ENCODE results near the gene SEPTIN3. TPM values are rescaled to one million over a fixed set of nuclear protein-coding genes. Genes with fewer than 3 reads are reported as not detected.

SEPTIN3 gene
- total and polyA plus RNA-seq, 8 donors = 0.61 to 1.4 (median 0.72) TPM; not detected in 3

DNA sequence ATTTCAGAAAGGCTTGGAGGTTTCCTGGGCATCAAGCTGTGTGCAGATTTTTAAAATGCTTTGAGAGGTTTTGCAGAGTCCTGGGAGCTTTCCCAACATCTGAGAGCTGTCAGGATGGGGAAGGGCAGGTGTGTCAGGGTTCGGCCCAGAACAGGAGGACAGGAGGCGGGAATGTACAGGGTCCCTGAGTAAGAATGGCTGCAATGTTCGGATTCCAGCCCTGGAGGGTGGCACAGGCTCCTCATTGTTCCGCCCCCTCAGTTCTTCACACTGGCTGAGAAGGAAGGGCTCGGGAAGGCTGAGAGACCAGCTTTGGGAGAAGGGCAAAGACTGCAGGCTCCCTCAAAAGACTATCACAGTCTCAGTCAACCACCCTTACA lies 5.1 kb upstream of the SEPTIN3 start:
- H3K36me3 ChIP-seq = no peaks in the 10 kb centered on the region
- H3K4me3 ChIP-seq = no peak overlapping the region
- H3K27ac ChIP-seq = peak overlapping the region in 4 of 5 donors; percentile 14 to 41 (median 34)
- no peaks in the 10 kb centered on the region for H3K27me3 ChIP-seq
- H3K4me1 ChIP-seq = peaks cover 0 to 28% (median 14%) of the 10 kb centered on the region in 4 donors
- WGBS, 5 donors = 36 to 51% (median 39%) methylated on average over 5 of the region's 5 CpGs
- DNase-seq = no peak
- intact Hi-C loops (cut with DNase I; ENCODE audit: low total_unique reads) = no loop called here
- no peak for TF ChIP-seq EP300 (IDR thresholded peaks at IDR 0.05)
- no peak for TF ChIP-seq POLR2AphosphoS5 (IDR thresholded peaks at IDR 0.05)
- TF ChIP-seq POLR2A (IDR thresholded peaks at IDR 0.05) = no peak
- TF ChIP-seq, protein P1, sequence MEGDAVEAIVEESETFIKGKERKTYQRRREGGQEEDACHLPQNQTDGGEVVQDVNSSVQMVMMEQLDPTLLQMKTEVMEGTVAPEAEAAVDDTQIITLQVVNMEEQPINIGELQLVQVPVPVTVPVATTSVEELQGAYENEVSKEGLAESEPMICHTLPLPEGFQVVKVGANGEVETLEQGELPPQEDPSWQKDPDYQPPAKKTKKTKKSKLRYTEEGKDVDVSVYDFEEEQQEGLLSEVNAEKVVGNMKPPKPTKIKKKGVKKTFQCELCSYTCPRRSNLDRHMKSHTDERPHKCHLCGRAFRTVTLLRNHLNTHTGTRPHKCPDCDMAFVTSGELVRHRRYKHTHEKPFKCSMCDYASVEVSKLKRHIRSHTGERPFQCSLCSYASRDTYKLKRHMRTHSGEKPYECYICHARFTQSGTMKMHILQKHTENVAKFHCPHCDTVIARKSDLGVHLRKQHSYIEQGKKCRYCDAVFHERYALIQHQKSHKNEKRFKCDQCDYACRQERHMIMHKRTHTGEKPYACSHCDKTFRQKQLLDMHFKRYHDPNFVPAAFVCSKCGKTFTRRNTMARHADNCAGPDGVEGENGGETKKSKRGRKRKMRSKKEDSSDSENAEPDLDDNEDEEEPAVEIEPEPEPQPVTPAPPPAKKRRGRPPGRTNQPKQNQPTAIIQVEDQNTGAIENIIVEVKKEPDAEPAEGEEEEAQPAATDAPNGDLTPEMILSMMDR (IDR thresholded peaks at IDR 0.05) = no peak
- H3K9me3 ChIP-seq = no peaks in the 10 kb centered on the region

DNA sequence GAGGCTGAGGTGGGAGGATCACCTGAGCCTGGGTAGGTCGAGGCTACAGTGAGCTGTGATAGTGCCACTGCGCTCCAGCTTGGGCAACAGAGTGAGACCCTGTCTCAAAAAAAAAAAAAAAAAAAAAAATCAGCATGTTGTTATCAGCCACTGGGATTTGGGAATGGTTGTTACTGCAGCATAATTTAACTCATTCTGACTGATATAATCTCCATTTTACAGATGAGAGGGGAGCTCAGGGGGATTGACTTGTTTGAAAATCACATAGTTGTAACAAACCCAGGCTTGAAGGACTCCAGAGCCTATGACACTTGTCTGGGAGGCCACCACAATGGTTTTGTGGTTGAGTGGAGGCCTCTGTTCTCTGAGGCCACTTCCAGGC lies 3.0 kb upstream of the SEPTIN3 start:
- no peak for DNase-seq
- intact Hi-C loops (cut with DNase I; ENCODE audit: low total_unique reads) = no loop called here
- TF ChIP-seq POLR2AphosphoS5 (IDR thresholded peaks at IDR 0.05) = no peak
- TF ChIP-seq EP300 (IDR thresholded peaks at IDR 0.05) = no peak
- TF ChIP-seq, protein P1 (IDR thresholded peaks at IDR 0.05) = no peak
- TF ChIP-seq POLR2A (IDR thresholded peaks at IDR 0.05) = no peak
- H3K9me3 ChIP-seq = no peaks in the 10 kb centered on the region
- H3K4me1 ChIP-seq = peaks cover 0 to 16% (median 10%) of the 10 kb centered on the region in 4 donors
- H3K27me3 ChIP-seq = peaks cover 0 to 20% (median 0%) of the 10 kb centered on the region in 3 donors
- H3K36me3 ChIP-seq = no peaks in the 10 kb centered on the region
- no peak overlapping the region for H3K27ac ChIP-seq
- H3K4me3 ChIP-seq = no peak overlapping the region
- WGBS, 5 donors = 91 to 100% (median 100%) methylated on average over 2 of the region's 2 CpGs

DNA sequence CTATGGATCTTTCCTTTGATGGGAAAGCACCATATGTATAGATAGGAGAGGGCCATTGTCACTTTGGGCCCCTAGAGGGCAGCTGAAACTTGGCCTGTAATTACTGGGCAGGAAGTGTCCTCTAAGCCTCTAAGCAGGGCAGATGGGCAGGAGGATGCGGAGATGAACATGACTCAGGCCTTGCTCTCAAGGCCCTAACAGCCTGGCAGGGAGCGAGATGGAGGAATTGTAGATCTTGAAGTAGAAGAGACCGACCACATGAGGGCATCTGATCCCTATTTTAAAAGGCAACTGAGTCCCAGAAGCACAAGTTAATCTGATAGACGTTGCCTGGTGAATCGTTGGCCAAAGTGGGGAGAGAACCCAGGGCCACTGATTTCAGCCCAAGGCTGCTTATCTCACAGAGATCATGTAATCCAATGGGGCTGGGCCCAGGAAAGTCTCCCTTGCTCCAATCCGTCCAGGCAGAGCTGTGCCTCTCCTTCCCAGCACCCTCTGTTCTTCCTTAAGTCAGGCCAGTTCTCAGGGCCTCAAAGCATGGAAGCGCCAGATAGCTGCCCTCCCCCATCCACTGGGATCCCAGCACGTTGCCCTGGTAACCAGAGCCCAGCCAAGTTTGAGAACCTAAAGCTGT lies 2.5 kb upstream of the SEPTIN3 start:
- 31 to 37% (median 35%) methylated on average over 8 of the region's 8 CpGs for WGBS, 5 donors
- intact Hi-C loops (cut with DNase I; ENCODE audit: low total_unique reads) = no loop called here

DNA sequence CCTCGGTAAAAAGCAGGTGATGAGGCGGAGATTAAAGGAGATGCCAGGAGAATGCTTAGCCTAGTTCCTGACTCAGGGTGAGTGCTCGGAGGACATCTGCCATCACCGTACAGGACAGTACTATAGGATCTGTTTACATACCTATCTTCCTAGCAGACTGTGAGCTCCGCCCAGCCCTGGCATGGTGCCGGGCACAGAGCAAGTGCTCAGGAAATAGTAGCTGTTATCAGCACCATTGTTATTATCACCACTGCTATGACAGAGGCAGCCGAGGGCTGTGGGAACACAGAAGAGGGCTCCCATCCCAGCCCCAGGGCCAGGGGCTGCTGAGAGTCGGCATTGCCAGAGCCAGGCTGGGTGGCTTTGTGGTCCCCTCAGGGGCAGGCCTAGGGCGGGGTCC lies 642 bp upstream of the SEPTIN3 start:
- TF ChIP-seq POLR2AphosphoS5 (IDR thresholded peaks at IDR 0.05) (no peak), POLR2A (IDR thresholded peaks at IDR 0.05) (no peak), EP300 (IDR thresholded peaks at IDR 0.05) (no peak)
- TF ChIP-seq, protein P1 (IDR thresholded peaks at IDR 0.05) = no peak
- intact Hi-C loops (cut with DNase I; ENCODE audit: low total_unique reads) = no loop called here
- Histone ChIP-seq H3K9me3 (no peaks in the 10 kb centered on the region), H3K4me1 (peaks cover 0 to 14% (median 10%) of the 10 kb centered on the region in 4 donors), H3K27me3 (peaks cover 0 to 44% (median 9%) of the 10 kb centered on the region in 3 donors), H3K27ac (no peak overlapping the region), H3K36me3 (no peaks in the 10 kb centered on the region), H3K4me3 (no peak overlapping the region)
- 40 to 48% (median 45%) methylated on average over 9 of the region's 9 CpGs for whole genome bisulfite sequencing, 5 donors
- DNase-seq = no peak

More for the DNA sequence above, 2.5 kb upstream of the SEPTIN3 start:
- Histone ChIP-seq H3K27me3 (peaks cover 0 to 25% (median 0%) of the 10 kb centered on the region in 3 donors), H3K9me3 (no peaks in the 10 kb centered on the region), H3K27ac (no peak overlapping the region), H3K36me3 (no peaks in the 10 kb centered on the region), H3K4me3 (no peak overlapping the region), H3K4me1 (peaks cover 0 to 16% (median 10%) of the 10 kb centered on the region in 4 donors)
- DNase-seq = peak; percentile 38 to 81
- TF ChIP-seq, protein P1 (IDR thresholded peaks at IDR 0.05) = peak in 3 of 7 experiments; percentile 6 to 33 (median 17)
- TF ChIP-seq EP300 (IDR thresholded peaks at IDR 0.05) (no peak), POLR2AphosphoS5 (IDR thresholded peaks at IDR 0.05) (no peak)

Measured in stomach (tissue), 9 donors.